IMR-90 (cell line): ENCODE results near the gene TOB2. TPM values are rescaled to one million over a fixed set of nuclear protein-coding genes. Genes with fewer than 3 reads are reported as not detected.
"Not testable (repeated sequence)": the region's sequence is repeated elsewhere in the genome, so short reads cannot be mapped to it uniquely, and the experiment has no call there.

Source experiments
- ATAC-seq: fragments of 200-7000 bp; cut with Tn5 transposase; 2 replicates; pipeline ENCODE4 v1.9.1; 2020; ENCODE audit warnings: low read depth, mild to moderate bottlenecking, moderate library complexity
- BruUV-seq: library from RNA; stranded (reverse); fragments of 400-500 nt; replicated peaks from 2 replicates; lab custom pipeline; 2021; lab: Mats Ljungman, UMichigan
- CTCF ChIA-PET: fragments of 300-600 bp; formaldehyde crosslinking; extraction: SDS; loops from one replicate; lab custom pipeline; 2021; ENCODE audit warnings: antibody characterized with exemption; lab: Yijun Ruan, JAX
- POLR2A ChIA-PET: fragments of 300-600 bp; sonication (Branson Sonifier 250); formaldehyde crosslinking; loops from one replicate; lab custom pipeline; 2022; ENCODE audit warnings: antibody characterized with exemption; ENCODE audit not compliant: unreplicated experiment; lab: Charles Lee
- DNase-seq: peaks from one replicate; pipeline ENCODE4 v3.0.0; 2013
- H2AFZ ChIP-seq: replicated peaks from 2 replicates; pipeline ENCODE3; 2013; ENCODE audit warnings: low read length, mild to moderate bottlenecking; ENCODE audit not compliant: poor library complexity
- H2AK5ac ChIP-seq: 2 replicates; pipeline ENCODE4 v1.6.1; 2013; ENCODE audit warnings: low read depth, low read length, inconsistent platforms
- H2AK9ac ChIP-seq: replicated peaks from 2 replicates; pipeline ENCODE3; 2013; ENCODE audit warnings: mild to moderate bottlenecking, low read depth, low read length, moderate library complexity; ENCODE audit not compliant: poor library complexity
- H2BK120ac ChIP-seq: 2 replicates; pipeline ENCODE4 v1.6.1; 2013; ENCODE audit warnings: low read depth, low read length, inconsistent platforms
- H2BK15ac ChIP-seq: 3 replicates; pipeline ENCODE4 v1.6.1; 2013; ENCODE audit warnings: low read depth, low read length, inconsistent platforms
- H2BK20ac ChIP-seq: 2 replicates; pipeline ENCODE4 v1.6.1; 2013; ENCODE audit warnings: low read depth, mild to moderate bottlenecking, inconsistent platforms, low read length, moderate library complexity
- H2BK5ac ChIP-seq: 2 replicates; pipeline ENCODE4 v1.6.1; 2013; ENCODE audit warnings: mild to moderate bottlenecking, low read depth, low read length, inconsistent platforms; ENCODE audit not compliant: poor library complexity, severe bottlenecking
- H3K14ac ChIP-seq: replicated peaks from 2 replicates; pipeline ENCODE4 v1.6.1; 2013; ENCODE audit warnings: low read depth, low read length, inconsistent platforms
- H3K18ac ChIP-seq: 2 replicates; pipeline ENCODE4 v1.6.1; 2013; ENCODE audit warnings: low read depth, low read length, control low read depth
- H3K23ac ChIP-seq: 2 replicates; pipeline ENCODE4 v1.6.1; 2013; ENCODE audit warnings: low read depth, low read length, inconsistent platforms
- H3K27ac ChIP-seq: 2 replicates; pipeline ENCODE4 v1.5.1; 2013; ENCODE audit warnings: mild to moderate bottlenecking, control low read depth, low read length; ENCODE audit not compliant: insufficient read depth
- H3K27me3 ChIP-seq: 2 replicates; pipeline ENCODE4 v1.6.1; 2013; ENCODE audit warnings: low read length; ENCODE audit not compliant: control insufficient read depth, insufficient read depth
- H3K36me3 ChIP-seq: 2 replicates; pipeline ENCODE4 v1.6.1; 2013; ENCODE audit warnings: low read length, mixed read lengths; ENCODE audit not compliant: control insufficient read depth, insufficient read depth
- H3K4ac ChIP-seq: 2 replicates; pipeline ENCODE4 v1.6.1; 2013; ENCODE audit warnings: low read depth, low read length, inconsistent platforms
- H3K4me1 ChIP-seq: 2 replicates; pipeline ENCODE4 v1.6.1; 2013; ENCODE audit warnings: low read length, mixed read lengths; ENCODE audit not compliant: control insufficient read depth, insufficient read depth
- H3K4me2 ChIP-seq: 2 replicates; pipeline ENCODE4 v1.6.1; 2013; ENCODE audit warnings: low read depth, mild to moderate bottlenecking, control low read depth, low read length, moderate library complexity
- H3K4me3 ChIP-seq: 2 replicates; pipeline ENCODE4 v1.5.1; 2013; ENCODE audit warnings: low read depth, mild to moderate bottlenecking, control low read depth, low read length, moderate library complexity; ENCODE audit not compliant: insufficient read depth
- H3K56ac ChIP-seq: 2 replicates; pipeline ENCODE4 v1.6.1; 2013; ENCODE audit warnings: low read length, inconsistent platforms; ENCODE audit not compliant: insufficient read depth; ENCODE audit errors: extremely low read depth
- H3K79me1 ChIP-seq, 2 experiments: 2 replicates each; pipeline ENCODE4 v1.6.1; 2013; ENCODE audit warnings: low read length in 2 of 2, inconsistent platforms in 1 of 2, low read depth in 1 of 2
- H3K9ac ChIP-seq: 2 replicates; pipeline ENCODE4 v1.6.1; 2013; ENCODE audit warnings: low read depth, low read length, control low read depth
- H3K9me1 ChIP-seq: 2 replicates; pipeline ENCODE4 v1.6.1; 2013; ENCODE audit warnings: low read length, inconsistent platforms; ENCODE audit not compliant: insufficient read depth
- H3K9me3 ChIP-seq: 2 replicates; pipeline ENCODE4 v1.6.1; 2013; ENCODE audit warnings: low read length; ENCODE audit not compliant: control insufficient read depth, insufficient read depth
- H4K20me1 ChIP-seq: 2 replicates; pipeline ENCODE4 v1.6.1; 2013; ENCODE audit warnings: low read length, inconsistent platforms; ENCODE audit not compliant: insufficient read depth
- H4K5ac ChIP-seq: 2 replicates; pipeline ENCODE4 v1.6.1; 2013; ENCODE audit warnings: mild to moderate bottlenecking, low read depth, low read length, control low read depth
- H4K8ac ChIP-seq, 2 experiments: 2 replicates each; pipeline ENCODE4 v1.6.1; 2013; ENCODE audit warnings: low read depth in 2 of 2, low read length in 2 of 2, control low read depth in 1 of 2, inconsistent platforms in 1 of 2
- H4K91ac ChIP-seq: 2 replicates; pipeline ENCODE4 v1.6.1; 2013; ENCODE audit warnings: low read depth, low read length, inconsistent platforms; ENCODE audit not compliant: insufficient read depth
- BHLHE40 ChIP-seq: fragments of 150-350 bp; IDR thresholded peaks from 2 replicates; pipeline ENCODE4 v1.6.1; 2016; ENCODE audit warnings: mild to moderate bottlenecking, low read depth, low read length
- CEBPB ChIP-seq: IDR thresholded peaks from 2 replicates; pipeline ENCODE4 v1.6.1; 2012; ENCODE audit warnings: low read depth, low read length, improper control_type of control experiment
- SMC3 ChIP-seq: fragments of 150-350 bp; IDR thresholded peaks from 2 replicates; pipeline ENCODE4 v1.6.1; 2016; ENCODE audit warnings: low read depth, mild to moderate bottlenecking, antibody characterized with exemption, low read length, moderate library complexity
- WGBS, 2 experiments: methylation state at CpG; one replicate each; pipeline versions ENCODE4 v1.1.5 to v1.1.7; 2013; ENCODE audit warnings: missing lambda C conversion rate in 2 of 2; ENCODE audit not compliant: insufficient read length in 1 of 2; ENCODE audit errors: extremely low coverage in 2 of 2; 5-methylcytosine and 5-hydroxymethylcytosine counted together
- dilution Hi-C: fragments of 300-500 bp; cut with HindIII; formaldehyde crosslinking; loops from one replicate; pipeline ENCODE4 v1.14.3; 2018; ENCODE audit warnings: low sequenced_read_pairs; ENCODE audit not compliant: unreplicated experiment
- in situ Hi-C: fragments of 300-500 bp; cut with MboI; formaldehyde crosslinking; loops from 3 replicates; pipeline ENCODE4 v1.14.3; 2019; ENCODE audit warnings: low sequenced_read_pairs, inconsistent platforms, mixed read lengths
- intact Hi-C: fragments of 100-400 bp; cut with micrococcal nuclease; formaldehyde crosslinking; loops from 2 replicates; pipeline ENCODE4 v1.10.0; 2022
- polyA plus RNA-seq, 3 experiments: library from polyadenylated mRNA; depleted of rRNA; stranded (reverse); fragments of >200 nt; gene quantifications; 2 replicates each; pipeline ENCODE4 v1.2.3, GENCODE V29; 2012; ENCODE audit warnings: low replicate concordance in 1 of 3
- total RNA-seq: library from RNA; depleted of rRNA; stranded (reverse); fragments of >200 nt; gene quantifications from 2 replicates; pipeline ENCODE4 v1.2.3, GENCODE V29; 2012
- TF ChIP-seq, protein P1 (sequence below): fragments of 150-350 bp; IDR thresholded peaks from 2 replicates; pipeline ENCODE4 v1.6.1; 2016; ENCODE audit warnings: low read depth, mild to moderate bottlenecking, low read length, moderate library complexity, borderline replicate concordance

Gene TOB2
- total and polyA plus RNA-seq, 2 of the 4 experiments (the other 2 are of a cell fraction): 17.4 to 23.3 TPM

DNA sequence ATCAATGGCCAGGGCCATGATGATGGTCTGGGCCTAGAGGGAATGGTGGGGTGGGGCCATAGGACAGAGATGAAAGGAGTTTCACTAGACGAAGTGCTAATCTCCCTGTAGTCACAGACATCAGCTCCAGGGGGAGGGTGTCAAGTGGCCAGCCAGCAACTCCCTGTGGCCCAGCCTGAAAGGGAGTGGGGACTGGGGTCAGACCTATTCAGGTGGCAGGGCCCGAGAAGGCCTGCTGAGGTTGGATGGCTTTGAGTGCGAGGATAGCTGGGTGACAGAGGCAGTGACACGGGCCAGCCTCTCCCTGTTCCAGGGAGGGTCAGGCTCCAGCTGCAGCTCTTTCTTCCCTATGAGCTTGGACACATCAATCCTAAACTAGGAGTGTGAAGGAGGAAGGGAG lies 11.0 kb downstream of the TOB2 start:
- intact Hi-C loops: no loop called here
- POLR2A ChIA-PET: no interaction called here
- H3K4me1 ChIP-seq: no peaks in the 10 kb centered on the region
- no peak overlapping the region for H2BK120ac ChIP-seq
- no peak overlapping the region for H3K27ac ChIP-seq
- no peak overlapping the region for H2BK15ac ChIP-seq
- H2BK5ac ChIP-seq: no peak overlapping the region
- DNase-seq: no peak
- H2AFZ ChIP-seq: no peak overlapping the region
- no peak overlapping the region for H4K91ac ChIP-seq
- in situ Hi-C loops: no loop called here
- H3K4me2 ChIP-seq: no peak overlapping the region
- peaks cover 30 to 79% of the 10 kb centered on the region in 2 experiments for H3K79me1 ChIP-seq
- peaks cover 7% of the 10 kb centered on the region for H3K9me1 ChIP-seq
- CTCF ChIA-PET: no interaction called here
- H3K4me3 ChIP-seq: no peak overlapping the region
- dilution Hi-C loops: no loop called here
- H2AK9ac ChIP-seq: no peak overlapping the region
- H3K9ac ChIP-seq: no peak overlapping the region
- no peaks in the 10 kb centered on the region for H3K9me3 ChIP-seq
- H3K23ac ChIP-seq: no peak overlapping the region
- no peak overlapping the region for H3K56ac ChIP-seq
- no peak for ATAC-seq
- no peak overlapping the region for H4K8ac ChIP-seq
- no peak overlapping the region for H3K4ac ChIP-seq
- H4K5ac ChIP-seq: no peak overlapping the region
- H2BK20ac ChIP-seq: no peak overlapping the region
- H3K36me3 ChIP-seq: peaks cover 59% of the 10 kb centered on the region
- no peak overlapping the region for H3K18ac ChIP-seq
- BruUV-seq: no TSS peak
- WGBS, 2 experiments: no CpG with 5 or more reads among the region's 4 CpGs
- H3K27me3 ChIP-seq: no peaks in the 10 kb centered on the region
- H2AK5ac ChIP-seq: no peak overlapping the region
- no peak overlapping the region for H3K14ac ChIP-seq
- TF ChIP-seq BHLHE40 (no peak), SMC3 (no peak), CEBPB (no peak)
- TF ChIP-seq, protein P1, sequence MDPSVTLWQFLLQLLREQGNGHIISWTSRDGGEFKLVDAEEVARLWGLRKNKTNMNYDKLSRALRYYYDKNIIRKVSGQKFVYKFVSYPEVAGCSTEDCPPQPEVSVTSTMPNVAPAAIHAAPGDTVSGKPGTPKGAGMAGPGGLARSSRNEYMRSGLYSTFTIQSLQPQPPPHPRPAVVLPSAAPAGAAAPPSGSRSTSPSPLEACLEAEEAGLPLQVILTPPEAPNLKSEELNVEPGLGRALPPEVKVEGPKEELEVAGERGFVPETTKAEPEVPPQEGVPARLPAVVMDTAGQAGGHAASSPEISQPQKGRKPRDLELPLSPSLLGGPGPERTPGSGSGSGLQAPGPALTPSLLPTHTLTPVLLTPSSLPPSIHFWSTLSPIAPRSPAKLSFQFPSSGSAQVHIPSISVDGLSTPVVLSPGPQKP: no peak
- peaks cover 88% of the 10 kb centered on the region for H4K20me1 ChIP-seq

GRCh38 chr22:41434361-41435003 lies 12.1 kb downstream of the TOB2 start:
- H2BK15ac ChIP-seq, H2AFZ ChIP-seq, H3K4me3 ChIP-seq, H2BK20ac ChIP-seq, CTCF ChIA-PET, DNase-seq, in situ Hi-C loops, intact Hi-C loops, dilution Hi-C loops, H3K27ac ChIP-seq, H3K4me2 ChIP-seq, H4K91ac ChIP-seq, H3K9ac ChIP-seq, POLR2A ChIA-PET, H3K4ac ChIP-seq, H2BK5ac ChIP-seq, H3K4me1 ChIP-seq, H3K9me3 ChIP-seq, H3K23ac ChIP-seq, H3K9me1 ChIP-seq, H2AK9ac ChIP-seq, H4K8ac ChIP-seq, ATAC-seq, H4K5ac ChIP-seq, H2AK5ac ChIP-seq, H3K14ac ChIP-seq, H2BK120ac ChIP-seq, H3K18ac ChIP-seq, H3K56ac ChIP-seq, H3K27me3 ChIP-seq: not testable (repeated sequence)
- Histone ChIP-seq H3K79me1 (peaks cover 27 to 72% of the 10 kb centered on the region in 2 experiments), H4K20me1 (peaks cover 81% of the 10 kb centered on the region), H3K36me3 (peaks cover 57% of the 10 kb centered on the region)
- BruUV-seq: TSS peak; percentile 29
- WGBS, 2 experiments: no CpG with 5 or more reads among the region's 5 CpGs
